Measurements from ENCODE around the gene ELF5.
A peak's percentile ranks its signal among the peaks of the same experiment; 100 is the strongest.

Gene ELF5

DNA sequence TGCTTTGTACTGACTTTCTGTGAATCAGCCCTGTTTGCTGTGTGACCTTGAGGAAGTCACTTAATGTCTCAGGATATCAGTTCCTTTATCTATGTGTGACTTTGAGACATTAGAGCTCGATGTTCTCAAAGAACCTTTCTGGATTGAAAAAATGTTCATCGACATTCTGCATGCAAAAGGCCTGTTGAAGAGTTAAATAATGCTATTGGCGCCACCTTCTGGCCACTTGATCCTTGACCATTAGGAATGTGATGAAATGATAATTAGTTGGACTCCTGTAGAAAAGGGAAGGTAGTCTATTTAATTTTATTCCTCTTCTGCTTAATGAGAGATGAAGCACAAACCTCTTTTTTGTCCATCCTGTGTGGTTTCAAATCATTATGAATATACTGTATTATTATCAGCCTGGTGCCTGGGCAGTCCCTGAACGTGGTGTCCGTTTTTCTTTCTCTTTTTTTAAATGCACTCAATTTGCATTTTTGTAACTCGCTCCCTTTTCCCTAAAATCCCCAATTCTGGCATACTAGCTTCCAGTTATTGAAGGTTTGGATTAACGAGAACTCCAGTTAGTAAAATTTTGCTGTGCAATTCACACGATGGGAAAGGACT lies 20.7 kb downstream of the ELF5 start:
- DNase-seq (ENCODE audit: low read depth): peak; percentile 13

DNA sequence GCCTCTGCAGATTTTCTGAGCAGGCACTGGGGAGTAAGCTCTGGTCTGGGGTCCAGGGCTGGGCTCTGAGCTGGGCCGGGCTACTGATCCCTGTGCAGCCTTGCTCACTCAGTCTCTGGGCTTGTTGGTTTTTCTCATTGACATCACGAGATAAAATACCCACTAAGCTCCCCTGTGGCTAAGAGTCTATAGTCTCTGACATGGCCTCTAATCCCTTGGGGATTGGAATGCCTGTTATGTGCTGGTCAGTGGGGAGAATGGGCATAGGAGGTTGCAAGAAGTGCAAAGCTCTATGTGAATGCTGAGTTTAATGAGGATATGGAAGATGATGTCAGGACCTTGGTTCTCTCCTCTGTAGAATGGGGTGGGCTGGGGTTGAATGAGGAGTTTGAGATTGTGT lies 23.3 kb downstream of the ELF5 start:
- no peak for DNase-seq (ENCODE audit: low read depth)

DNA sequence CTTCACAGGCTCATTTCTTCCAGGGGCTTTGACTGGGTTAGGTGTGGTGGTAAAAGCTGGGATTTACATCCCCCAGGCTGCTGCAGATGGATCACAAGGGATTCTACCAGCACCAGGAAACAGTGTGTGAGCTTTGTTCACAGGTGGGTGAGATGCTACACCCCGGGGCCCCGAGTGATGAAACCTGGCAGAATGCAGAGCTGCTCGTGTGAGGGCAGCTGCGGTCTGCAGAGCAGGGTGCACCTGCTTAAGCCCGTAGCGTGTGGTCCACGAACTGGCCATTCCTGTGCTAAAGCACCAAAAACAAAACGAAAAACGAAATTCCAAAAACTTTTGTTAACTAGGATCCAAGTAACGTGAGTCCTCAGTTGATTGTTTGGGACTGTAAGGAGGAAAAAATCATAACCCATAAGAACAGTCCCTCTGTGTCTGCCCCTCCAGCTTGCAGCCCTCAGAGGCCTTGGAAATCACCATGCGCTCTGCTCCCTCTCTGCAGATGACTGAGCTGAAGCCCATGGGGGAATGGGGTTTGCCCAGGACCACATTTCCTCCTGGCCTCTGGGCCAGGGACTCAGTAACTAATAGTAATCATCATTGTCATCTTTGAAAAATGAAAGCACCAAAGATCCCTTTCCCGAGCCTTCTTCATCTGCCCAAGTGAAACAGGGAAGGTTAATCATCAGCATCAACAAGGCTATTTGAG lies 24.6 kb downstream of the ELF5 start:
- DNase-seq (ENCODE audit: low read depth): no peak

DNA sequence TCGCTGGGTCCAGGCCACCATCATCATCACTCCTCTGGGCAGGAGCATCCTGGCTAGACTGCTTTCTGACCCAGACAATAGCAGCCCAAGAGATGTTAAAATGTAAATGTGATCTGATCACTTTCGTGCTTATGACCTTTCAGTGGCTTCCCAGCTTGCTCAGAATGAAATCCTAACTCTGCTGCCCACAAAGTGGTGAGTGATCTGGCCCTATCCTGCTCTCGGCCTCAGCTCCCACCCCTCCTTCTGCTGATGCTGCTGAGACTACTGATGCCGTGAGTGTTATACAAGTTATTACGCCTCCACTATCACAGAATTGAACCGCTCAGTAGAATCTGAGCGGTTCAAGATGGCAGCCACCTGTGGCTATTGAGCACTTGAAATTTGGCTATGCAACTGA lies 26.2 kb downstream of the ELF5 start:
- DNase-seq (ENCODE audit: low read depth): no peak

DNA sequence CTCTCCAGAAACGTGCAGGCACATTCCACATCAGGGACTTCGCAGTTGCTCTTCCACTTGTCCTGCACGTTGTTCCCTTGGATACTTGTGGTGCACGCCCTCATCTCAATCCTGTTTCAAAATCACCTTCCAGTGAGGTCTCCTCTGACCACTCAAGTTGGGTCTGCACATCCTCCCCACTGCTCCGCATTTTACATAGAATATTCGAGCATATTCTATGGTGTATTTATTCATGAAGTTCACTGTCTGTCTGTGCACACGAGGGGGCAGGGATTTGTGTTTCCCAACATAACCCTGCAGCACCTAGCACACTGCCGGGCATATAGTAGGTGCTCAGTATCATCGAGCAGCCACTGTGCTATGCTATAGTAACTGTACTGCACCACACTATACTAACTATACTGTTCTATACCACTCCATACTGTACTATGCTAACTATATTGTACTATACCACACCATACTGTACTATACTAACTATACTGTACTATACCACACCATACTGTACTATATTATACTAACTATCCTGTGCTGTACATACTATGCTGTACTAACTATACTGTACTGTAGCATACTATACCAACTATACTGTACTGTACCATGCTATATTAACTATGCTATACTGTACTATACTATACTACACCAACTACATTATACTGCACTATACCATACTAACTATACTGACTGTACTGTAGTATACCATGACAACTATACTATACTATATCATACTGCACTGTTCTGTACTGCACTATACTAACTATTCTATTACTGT lies 30.3 kb downstream of the ELF5 start:
- no peak for DNase-seq (ENCODE audit: low read depth)

DNA sequence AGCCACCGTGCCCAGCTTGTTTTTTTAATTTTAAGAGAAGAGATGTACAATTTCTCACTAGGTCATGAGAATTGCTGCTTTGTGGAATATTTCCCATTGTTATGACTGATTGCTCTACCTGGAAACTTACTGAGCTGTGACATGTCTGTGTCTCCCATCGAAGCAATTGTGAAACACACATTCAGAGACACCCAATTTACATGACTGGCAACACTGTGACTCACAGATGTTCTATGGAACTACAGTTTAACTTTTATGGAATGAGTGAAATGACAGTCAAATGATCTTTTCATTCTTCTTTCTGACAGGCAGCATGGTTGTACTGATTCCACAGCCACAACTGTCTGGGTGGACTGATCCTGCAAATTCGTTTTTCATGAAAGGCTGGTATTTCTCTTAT lies 32.3 kb downstream of the ELF5 start:
- no peak for DNase-seq (ENCODE audit: low read depth)

DNA sequence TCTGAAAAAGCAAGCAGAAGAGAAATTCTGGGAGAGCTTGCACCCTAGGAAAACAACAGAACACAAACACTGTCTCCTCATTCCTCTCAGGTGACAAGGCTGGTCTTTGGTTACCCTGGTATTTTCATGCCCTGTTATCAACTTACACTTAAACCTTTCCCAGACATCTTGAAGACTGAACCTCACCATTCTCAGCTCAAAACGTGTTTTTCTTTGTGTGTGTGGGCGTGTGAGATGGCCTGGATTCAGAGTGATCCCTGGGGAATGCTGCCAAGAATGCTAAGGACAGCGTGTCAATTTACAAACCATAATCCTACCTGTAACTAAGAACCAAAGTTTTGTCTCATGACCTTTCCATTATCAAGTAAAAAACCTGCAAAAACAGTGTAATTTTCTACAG lies 33.3 kb downstream of the ELF5 start:
- DNase-seq (ENCODE audit: low read depth): no peak

DNA sequence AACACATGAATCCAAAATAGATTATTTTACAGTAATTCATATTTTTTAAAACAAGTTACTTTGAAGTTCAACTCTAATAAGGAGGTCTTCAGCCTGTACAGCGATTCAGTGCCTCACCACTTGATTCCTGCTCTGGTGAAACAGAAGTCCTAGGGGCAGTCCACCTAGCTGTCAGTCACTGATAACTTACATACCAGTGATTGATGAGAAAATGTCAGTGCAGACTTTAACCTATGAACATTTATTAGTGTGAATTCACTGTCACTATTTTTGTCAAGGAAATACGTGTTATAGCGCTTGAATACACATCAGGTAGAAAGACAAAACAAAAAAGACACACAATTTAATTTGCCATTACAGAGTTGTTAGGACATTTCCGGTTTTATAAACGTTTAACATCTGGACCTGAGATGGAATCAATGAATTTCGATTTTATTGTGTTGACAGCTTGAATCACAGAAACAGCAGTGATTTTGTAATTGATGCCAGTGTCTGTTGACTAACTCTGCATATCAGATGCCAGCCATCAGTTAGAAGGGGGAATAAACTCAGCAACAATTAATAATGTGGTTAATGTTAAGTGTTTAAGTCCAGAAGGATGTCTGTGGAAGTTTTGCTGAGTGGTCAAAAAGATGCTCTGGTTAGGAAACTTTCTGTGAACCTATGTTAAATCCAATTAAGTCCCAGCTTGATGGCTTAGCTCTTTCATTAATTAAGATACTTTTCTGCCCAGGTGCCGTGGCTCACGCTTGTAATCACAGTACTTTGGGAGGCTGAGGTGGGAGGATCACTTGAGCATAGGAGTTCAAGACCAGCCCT lies 34.5 kb downstream of the ELF5 start:
- DNase-seq (ENCODE audit: low read depth): no peak

DNA sequence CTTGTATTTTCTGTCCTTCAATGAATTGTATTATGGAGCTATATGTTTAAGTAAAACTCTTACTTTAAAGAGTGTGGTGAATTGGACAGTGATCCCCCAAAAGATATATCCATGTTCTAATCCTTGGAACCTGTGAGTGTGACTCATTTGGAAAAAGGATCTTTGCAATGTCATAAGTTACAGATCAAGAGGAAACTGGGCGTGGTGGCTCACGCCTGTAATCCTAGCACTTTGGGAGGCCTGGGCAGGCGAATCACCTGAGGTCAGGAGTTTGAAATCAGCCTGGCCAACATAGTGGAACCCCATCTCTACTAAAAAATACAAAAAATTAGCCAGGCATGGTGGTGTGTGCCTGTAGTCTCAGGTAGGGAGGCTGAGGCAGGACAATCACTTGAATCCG lies 36.7 kb downstream of the ELF5 start:
- no peak for DNase-seq (ENCODE audit: low read depth)

DNA sequence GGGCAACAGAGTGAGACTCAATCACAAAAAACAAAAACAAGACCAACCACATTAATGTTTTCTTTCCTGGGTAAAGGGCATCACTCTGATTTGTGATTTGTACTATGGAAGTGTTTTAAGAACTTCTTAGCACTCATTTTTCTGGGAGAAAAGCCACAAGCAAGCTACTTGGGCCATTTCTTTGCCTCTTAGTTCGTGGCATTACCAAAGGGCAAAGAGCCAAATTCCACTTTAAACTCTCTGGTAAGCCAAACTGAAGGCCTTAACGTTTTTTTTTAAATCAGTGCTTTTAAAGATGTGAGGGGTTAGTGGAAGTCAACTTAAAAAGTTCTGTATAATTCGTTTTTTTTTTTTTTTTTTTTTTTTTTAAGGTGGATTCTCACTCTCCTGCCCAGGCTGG lies 37.9 kb downstream of the ELF5 start:
- DNase-seq (ENCODE audit: low read depth): no peak

DNA sequence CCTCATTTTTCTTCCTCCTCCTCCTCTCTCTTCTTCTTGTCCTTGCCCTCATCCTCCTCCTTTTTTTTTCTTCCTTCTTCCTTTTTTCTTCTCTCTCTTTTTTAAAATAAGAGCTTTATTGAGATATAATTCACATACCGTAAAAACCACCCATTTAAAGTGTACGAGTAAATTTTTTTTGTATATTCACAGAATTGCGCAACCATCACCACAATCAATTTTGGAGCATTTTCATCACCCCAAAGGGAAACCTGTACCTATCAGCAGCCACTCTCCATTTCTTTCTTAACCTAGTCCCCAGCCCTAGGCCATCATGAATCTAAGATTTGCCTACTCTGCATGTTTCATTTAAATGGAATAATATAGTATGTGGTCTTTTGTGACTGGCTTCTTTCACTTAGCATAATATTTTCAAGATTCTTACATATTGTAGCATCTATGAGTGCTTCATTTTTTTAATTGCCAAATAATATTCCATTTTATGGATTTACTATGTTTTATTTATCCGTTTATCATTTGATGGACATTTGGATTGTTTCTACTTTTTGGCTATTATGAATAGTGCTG lies 39.9 kb downstream of the ELF5 start:
- no peak for DNase-seq (ENCODE audit: low read depth)

DNA sequence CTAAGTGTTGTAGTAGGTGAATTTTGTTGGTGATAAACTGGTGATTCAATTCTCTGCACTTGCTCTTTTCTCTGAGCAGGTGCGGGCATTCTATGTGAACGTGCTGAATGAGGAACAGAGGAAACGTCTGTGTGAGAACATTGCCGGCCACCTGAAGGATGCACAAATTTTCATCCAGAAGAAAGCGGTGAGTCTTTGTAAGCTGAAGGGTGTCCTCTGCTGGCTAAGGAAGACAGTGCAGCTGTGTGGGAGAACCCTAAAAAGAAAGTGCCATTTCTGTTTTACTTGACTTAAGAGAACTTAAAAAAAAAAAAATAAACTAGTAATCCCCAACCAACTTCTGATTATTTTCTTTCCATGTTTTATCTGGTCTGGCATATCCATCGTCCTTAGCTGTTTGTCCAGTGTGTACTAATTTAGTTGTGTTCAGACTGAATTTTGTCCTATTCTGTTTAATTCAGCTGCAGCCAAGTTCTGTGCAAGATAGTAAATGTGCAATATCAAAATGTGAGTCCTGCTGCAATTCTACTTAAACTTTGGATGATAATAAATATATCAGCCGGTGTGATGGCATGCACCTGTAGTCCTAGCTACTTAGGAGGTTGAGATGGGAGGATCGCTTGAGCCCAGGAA lies 45.3 kb downstream of the ELF5 start:
- DNase-seq (ENCODE audit: low read depth): no peak

DNA sequence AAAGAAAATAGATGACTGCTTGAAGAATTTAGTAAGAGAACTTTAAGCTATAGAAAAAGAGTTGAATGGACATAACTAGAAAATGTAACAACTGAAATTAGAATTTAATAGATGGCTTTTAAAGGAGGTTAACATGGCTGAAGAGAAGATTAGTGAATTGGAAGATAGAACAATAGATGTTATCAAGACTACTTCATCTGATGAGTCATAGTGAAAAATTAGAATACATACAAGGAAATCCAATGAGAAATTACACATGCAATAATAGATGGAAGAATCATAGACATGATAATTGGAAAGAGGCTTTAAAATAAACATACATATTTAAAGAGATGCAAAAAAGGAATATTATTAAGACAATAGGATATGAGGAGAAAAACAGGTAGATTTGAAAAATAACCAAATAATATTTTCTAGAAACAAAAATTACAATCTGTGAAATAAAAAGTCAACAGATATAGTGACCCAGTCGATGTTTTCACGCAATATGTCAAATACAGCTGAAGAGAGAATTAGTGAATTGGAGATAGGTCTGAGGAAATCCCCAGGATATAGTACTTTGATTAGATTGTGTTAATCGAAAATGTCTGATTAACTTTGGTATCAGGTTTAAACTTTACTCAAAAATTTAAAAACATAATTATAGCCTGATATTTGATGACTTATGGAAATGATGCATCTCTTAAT lies 46.6 kb downstream of the ELF5 start:
- no peak for DNase-seq (ENCODE audit: low read depth)

DNA sequence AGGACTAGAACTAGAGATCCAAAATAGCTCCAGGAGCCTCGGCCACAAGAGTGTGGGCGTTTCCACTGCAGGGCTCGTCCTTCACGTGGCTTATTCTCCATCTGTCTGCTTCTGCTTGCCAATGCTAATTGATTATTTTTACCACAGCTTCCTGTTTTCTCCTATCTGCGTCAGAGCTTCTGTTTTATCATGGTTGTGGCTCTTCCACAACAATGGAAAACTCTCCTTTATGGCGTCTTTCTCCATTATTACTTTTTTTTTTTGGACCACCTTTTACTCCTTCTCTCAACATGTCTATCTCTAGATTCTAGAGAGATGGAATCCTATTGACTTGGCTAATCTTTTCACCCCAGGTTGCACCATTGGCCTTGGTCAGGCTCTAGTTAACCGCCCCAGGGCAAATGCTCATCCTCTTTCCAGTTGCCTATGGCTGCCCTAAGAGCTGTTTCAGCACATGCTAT lies 49.0 kb downstream of the ELF5 start:
- no peak for DNase-seq (ENCODE audit: low read depth)

DNA sequence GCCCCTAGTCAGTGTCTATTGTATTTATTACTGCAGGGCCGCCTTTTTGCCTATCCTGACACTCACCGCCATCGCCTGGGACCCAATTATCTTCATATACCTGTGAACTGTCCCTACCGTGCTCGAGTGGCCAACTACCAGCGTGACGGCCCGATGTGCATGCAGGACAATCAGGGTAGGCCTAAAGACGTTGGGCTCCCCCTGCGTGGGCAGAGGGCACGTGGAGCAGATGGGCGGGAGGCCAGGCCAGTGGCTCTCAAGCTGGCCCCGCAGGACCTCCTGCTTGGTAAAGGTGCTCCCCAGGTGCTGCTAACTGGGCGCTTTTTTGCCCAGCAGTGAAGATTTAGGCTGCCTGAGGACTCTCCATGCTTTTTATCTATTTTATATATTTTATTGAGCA lies 52.4 kb downstream of the ELF5 start:
- DNase-seq (ENCODE audit: low read depth): no peak

DNA sequence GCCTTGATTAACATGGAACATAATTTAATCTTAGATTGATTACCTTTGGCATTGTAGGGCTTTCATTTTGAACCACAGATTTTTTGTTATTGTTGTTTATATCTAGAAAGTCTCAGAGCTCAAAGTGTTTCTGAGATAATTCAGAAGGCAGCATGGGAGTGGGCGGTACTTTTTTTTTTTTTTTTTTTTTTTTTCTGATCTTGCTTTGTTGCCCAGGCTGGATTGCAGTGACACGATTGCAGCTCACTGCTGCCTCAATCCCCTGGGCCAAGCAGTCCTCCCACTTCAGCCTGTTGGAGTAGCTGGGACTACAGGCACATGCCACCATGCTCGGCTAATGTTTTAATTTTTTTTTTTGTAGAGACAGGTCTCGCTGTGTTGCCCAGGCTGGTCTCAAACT lies 53.3 kb downstream of the ELF5 start:
- DNase-seq (ENCODE audit: low read depth): no peak

DNA sequence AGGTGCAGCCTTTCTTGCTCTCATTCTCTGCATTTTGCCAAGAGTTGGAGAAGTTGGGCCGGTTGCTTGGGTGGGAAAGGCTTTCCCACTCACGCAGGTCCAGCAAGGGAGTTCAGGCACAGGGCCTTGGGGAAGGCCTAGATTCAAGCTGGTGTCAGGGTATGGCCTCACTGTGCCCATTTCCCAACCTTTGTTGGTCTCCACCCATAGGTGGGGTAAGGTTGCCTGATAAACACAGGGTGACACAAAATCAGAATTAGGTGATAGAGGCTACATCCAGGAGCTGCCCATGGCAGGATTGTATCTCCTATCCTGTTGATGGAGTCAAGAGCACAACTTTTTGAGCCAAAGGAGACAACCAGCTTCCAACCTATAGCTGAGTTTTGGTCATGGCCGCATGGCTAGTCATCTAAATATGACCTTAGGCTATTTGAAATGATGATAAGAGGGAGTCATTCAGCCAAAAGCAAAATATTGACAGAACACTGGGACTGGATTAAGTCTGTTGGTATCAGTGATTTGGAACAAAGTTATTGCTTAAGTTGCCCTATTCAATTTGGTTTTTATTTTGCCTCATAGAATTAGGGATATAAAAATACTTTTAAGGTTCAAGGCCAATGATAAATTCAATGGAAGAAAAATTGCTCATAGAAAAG lies 54.0 kb downstream of the ELF5 start:
- no peak for DNase-seq (ENCODE audit: low read depth)

DNA sequence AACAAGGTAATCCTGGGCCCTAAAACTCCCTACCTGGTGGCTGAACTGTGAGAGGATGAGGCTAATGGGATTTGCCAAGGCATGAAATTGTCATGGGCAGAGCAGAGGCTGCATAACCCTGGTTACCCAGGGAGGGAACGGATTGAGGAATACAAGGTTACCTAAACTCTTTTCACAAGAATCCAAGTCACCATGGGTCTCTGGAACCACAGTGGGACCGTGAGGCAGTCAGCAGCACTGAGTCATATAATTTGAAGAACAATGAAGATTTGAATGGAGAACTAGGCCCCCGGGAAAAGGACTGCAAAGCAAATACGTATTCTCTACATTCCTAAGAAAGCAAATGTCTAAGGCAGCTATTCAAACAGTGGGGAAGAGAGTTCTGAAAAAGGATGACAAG lies 55.1 kb downstream of the ELF5 start:
- DNase-seq (ENCODE audit: low read depth): no peak

DNA sequence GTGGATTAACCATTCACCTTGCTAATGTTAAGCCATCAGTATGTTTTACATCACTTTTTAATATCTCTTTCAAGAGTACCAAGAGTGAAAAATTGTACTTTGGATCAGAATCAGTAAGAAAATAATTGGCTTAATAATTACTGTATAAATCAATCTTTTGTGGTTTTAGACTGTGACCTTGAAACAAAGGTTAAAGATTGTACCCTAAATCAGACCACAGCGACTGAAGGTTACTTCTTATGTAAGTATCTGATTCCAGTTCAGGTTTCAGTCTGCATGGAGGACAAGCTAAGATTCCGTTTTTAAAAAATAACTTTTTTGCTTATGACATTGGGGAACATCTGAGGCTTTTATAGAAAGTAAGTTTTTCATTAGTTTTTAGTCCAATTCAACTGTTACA lies 56.0 kb downstream of the ELF5 start:
- no peak for DNase-seq (ENCODE audit: low read depth)

DNA sequence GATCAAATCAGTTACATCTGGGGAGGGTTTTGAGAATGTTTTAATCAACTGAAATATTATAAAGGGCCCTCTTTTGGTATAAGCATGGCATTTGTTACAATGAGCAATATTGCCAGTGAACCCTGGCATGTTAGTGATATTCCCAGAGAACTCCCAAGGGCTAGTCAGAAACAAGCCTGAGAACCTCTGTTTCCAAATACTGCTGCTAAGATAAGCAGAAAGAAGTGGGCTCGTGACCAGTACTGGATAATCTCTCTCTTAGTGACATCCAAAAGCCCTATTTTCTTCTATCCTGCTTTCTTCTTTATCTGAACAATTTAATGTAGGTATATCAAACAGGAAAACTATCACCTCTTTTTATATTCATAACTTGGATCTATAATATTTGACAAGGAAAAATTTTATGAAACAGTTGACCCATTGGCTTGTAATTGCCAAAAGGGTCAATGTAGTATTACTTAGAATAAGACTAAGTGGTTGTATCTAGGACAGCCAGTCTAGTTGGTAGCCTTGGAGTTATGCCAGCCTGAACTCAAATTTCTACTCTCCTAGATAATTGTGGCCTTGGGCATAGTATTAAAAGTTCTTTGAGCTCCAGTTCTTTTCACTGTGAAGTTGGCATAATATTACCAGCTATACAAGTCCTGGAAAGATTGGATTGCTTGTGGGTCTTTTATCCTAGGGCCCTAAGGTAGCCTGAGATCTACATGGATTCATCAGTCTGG lies 59.1 kb downstream of the ELF5 start:
- DNase-seq (ENCODE audit: low read depth): no peak

All from activated T-helper 9 cell treated with anti-CD3 and anti-CD28 coated beads, Interleukin-2, amount 50 U/mL, for 16 hours (primary cell).